HUES64 (cell line): Measurements from ENCODE around the gene BLOC1S5.
"Not testable (repeated sequence)": the region's sequence is repeated elsewhere in the genome, so short reads cannot be mapped to it uniquely, and the experiment has no call there.

Source experiments
- H3K27ac ChIP-seq: 2 replicates; pipeline ENCODE4 v1.7.0; 2013; ENCODE audit warnings: low read depth, low read length, inconsistent platforms
- H3K27me3 ChIP-seq: 2 replicates; pipeline ENCODE4 v1.6.1; 2013; ENCODE audit warnings: mild to moderate bottlenecking, low read length; ENCODE audit not compliant: insufficient read depth
- H3K36me3 ChIP-seq: 2 replicates; pipeline ENCODE4 v1.6.1; 2013; ENCODE audit warnings: mild to moderate bottlenecking, low read length; ENCODE audit not compliant: insufficient read depth
- H3K4me1 ChIP-seq: 2 replicates; pipeline ENCODE4 v1.6.1; 2013; ENCODE audit warnings: mild to moderate bottlenecking, low read length, moderate library complexity; ENCODE audit not compliant: insufficient read depth
- H3K4me3 ChIP-seq: 2 replicates; pipeline ENCODE4 v1.5.1; 2013; ENCODE audit warnings: mild to moderate bottlenecking, low read length, moderate library complexity
- H3K9ac ChIP-seq: 2 replicates; pipeline ENCODE4 v1.6.1; 2013; ENCODE audit warnings: mild to moderate bottlenecking, low read depth, low read length
- H3K9me3 ChIP-seq: 2 replicates; pipeline ENCODE4 v1.6.1; 2013; ENCODE audit warnings: low read depth, low read length; ENCODE audit not compliant: insufficient read depth
- WGBS: fragments of 150-250, 120-280 bp; methylation state at CpG from one replicate; pipeline ENCODE4 v1.1.7; 2013; ENCODE audit warnings: missing lambda C conversion rate; 5-methylcytosine and 5-hydroxymethylcytosine counted together

Gene BLOC1S5

GRCh38 chr6:8064638-8065518, 689 bp upstream of the BLOC1S5 start:
- no peaks in the 10 kb centered on the region for H3K9me3 ChIP-seq
- H3K4me1 ChIP-seq = peaks cover 10% of the 10 kb centered on the region
- WGBS = 77% methylated on average over 6 of the region's 7 CpGs
- H3K27me3 ChIP-seq = no peaks in the 10 kb centered on the region
- peak overlapping the region; percentile 86 for H3K4me3 ChIP-seq
- H3K9ac ChIP-seq = 0 out of 2 replicates have a peak overlapping the region, but pooled peaks have one; percentile 4
- peaks cover 24% of the 10 kb centered on the region for H3K36me3 ChIP-seq
- peak overlapping the region; percentile 52 for H3K27ac ChIP-seq

GRCh38 chr6:8061736-8062135, 2.5 kb downstream of the BLOC1S5 start:
- Histone ChIP-seq H3K36me3 (peaks cover 32% of the 10 kb centered on the region), H3K9ac (no peak overlapping the region), H3K4me1 (peaks cover 10% of the 10 kb centered on the region), H3K27ac (no peak overlapping the region), H3K4me3 (no peak overlapping the region), H3K9me3 (no peaks in the 10 kb centered on the region), H3K27me3 (no peaks in the 10 kb centered on the region)
- WGBS = 95% methylated on average over 4 of the region's 4 CpGs

GRCh38 chr6:8060346-8060745, 3.8 kb downstream of the BLOC1S5 start:
- Histone ChIP-seq H3K9me3 (no peaks in the 10 kb centered on the region), H3K36me3 (peaks cover 33% of the 10 kb centered on the region), H3K4me1 (peaks cover 9% of the 10 kb centered on the region), H3K27ac (no peak overlapping the region), H3K27me3 (no peaks in the 10 kb centered on the region), H3K4me3 (no peak overlapping the region), H3K9ac (no peak overlapping the region)
- 92% methylated on average over 3 of the region's 3 CpGs for WGBS

- H3K9me3 ChIP-seq = no peaks in the 10 kb centered on the region
- H3K27ac ChIP-seq = no peak overlapping the region
- H3K36me3 ChIP-seq = peaks cover 37% of the 10 kb centered on the region
- H3K4me1 ChIP-seq = no peaks in the 10 kb centered on the region
- no peak overlapping the region for H3K4me3 ChIP-seq
- no peak overlapping the region for H3K9ac ChIP-seq
- H3K27me3 ChIP-seq = no peaks in the 10 kb centered on the region
These were observed 5.1 kb downstream of the BLOC1S5 start for GRCh38 chr6:8059129-8059528.

- Histone ChIP-seq H3K4me3 (no peak overlapping the region), H3K9me3 (no peaks in the 10 kb centered on the region), H3K27ac (no peak overlapping the region), H3K27me3 (no peaks in the 10 kb centered on the region), H3K4me1 (no peaks in the 10 kb centered on the region), H3K9ac (no peak overlapping the region), H3K36me3 (peaks cover 43% of the 10 kb centered on the region)
- 85% methylated on average over 2 of the region's 3 CpGs for WGBS
These were observed 6.4 kb downstream of the BLOC1S5 start for GRCh38 chr6:8057793-8058192.

- no peak overlapping the region for H3K4me3 ChIP-seq
- no peaks in the 10 kb centered on the region for H3K9me3 ChIP-seq
- no peaks in the 10 kb centered on the region for H3K4me1 ChIP-seq
- H3K36me3 ChIP-seq = peaks cover 42% of the 10 kb centered on the region
- H3K27me3 ChIP-seq = no peaks in the 10 kb centered on the region
- H3K9ac ChIP-seq = no peak overlapping the region
- WGBS = no CpG with 5 or more reads among the region's 4 CpGs
- no peak overlapping the region for H3K27ac ChIP-seq
These were observed 6.9 kb downstream of the BLOC1S5 start for GRCh38 chr6:8057263-8057662.

- H3K4me1 ChIP-seq = no peaks in the 10 kb centered on the region
- peaks cover 18% of the 10 kb centered on the region for H3K36me3 ChIP-seq
- no peak overlapping the region for H3K9ac ChIP-seq
- H3K27ac ChIP-seq = no peak overlapping the region
- no peaks in the 10 kb centered on the region for H3K9me3 ChIP-seq
- H3K27me3 ChIP-seq = no peaks in the 10 kb centered on the region
- WGBS = 98% methylated on average over 2 of the region's 2 CpGs
- H3K4me3 ChIP-seq = no peak overlapping the region
These were observed 9.9 kb downstream of the BLOC1S5 start for GRCh38 chr6:8054276-8054675.

DNA sequence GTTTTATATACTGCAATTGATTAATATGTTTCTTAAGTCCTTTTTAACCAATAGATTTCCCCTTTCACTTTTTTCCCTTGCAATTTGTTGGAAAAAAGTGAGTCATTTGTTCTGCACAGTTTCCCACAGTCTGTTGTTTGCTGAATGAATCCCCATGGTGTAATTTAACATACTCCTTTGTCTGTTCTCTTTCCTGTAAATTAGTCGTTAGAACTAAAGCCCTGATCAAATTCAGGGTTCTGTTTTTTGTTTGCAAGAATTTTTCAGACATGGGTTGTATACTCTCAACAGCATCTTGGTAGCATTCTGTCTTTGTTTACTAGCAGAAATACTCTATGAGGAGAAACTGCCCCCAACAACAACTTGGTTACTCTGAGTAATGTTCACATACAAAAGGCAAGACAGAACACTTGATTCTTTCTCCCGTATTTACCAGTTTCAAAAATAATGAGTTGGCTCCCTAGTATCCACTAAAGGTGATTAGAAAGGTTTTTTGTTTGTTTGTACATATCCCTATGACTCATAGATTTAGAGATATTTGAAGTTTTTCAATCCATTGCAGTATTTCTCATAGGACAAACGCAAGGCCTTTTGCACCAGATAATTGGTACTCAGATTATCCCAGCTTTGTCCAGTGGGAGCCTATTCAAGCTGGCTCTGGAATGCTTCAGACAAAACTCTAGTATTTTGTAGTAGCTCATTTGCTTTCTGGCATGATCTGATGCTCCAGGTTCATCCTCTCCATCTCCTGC, 16.5 kb downstream of the BLOC1S5 start:
- Histone ChIP-seq H3K27me3 (no peaks in the 10 kb centered on the region), H3K4me3 (no peak overlapping the region), H3K9ac (no peak overlapping the region), H3K36me3 (peaks cover 5% of the 10 kb centered on the region; the same call in 1 of the 2 replicates), H3K9me3 (peaks cover 3% of the 10 kb centered on the region; the same call in 1 of the 2 replicates), H3K4me1 (peaks cover 11% of the 10 kb centered on the region; the same call in 1 of the 2 replicates), H3K27ac (peak overlapping the region; percentile 13; the same call in 1 of the 2 replicates)
- WGBS = 100% methylated on average over 2 of the region's 3 CpGs

DNA sequence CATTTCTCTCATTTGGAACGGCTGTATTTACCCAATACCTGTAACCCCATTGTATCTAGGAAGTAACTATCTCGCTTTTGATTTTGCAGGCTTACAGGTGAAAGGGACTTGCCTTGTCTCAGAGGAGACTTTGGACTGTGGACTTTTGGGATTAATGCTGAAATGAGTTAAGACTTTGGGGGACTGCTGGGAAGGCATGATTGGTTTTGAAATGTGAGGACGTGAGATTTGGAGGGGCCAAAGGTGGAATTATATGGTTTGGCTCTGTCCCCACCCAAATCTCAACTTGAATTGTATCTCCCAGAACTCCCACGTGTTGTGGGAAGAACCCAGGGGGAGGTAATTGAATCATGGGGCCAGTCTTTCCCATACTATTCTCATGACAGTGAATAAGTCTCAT, 18.4 kb downstream of the BLOC1S5 start:
- H3K27ac ChIP-seq, H3K9ac ChIP-seq, H3K9me3 ChIP-seq, H3K27me3 ChIP-seq, H3K36me3 ChIP-seq, H3K4me3 ChIP-seq: not testable (repeated sequence)
- peaks cover 15% of the 10 kb centered on the region for H3K4me1 ChIP-seq
- WGBS = 98% methylated on average over 3 of the region's 4 CpGs

GRCh38 chr6:8043221-8043620, 21.0 kb downstream of the BLOC1S5 start:
- 96% methylated on average over 1 of the region's 3 CpGs for WGBS
- H3K9ac ChIP-seq = no peak overlapping the region

DNA sequence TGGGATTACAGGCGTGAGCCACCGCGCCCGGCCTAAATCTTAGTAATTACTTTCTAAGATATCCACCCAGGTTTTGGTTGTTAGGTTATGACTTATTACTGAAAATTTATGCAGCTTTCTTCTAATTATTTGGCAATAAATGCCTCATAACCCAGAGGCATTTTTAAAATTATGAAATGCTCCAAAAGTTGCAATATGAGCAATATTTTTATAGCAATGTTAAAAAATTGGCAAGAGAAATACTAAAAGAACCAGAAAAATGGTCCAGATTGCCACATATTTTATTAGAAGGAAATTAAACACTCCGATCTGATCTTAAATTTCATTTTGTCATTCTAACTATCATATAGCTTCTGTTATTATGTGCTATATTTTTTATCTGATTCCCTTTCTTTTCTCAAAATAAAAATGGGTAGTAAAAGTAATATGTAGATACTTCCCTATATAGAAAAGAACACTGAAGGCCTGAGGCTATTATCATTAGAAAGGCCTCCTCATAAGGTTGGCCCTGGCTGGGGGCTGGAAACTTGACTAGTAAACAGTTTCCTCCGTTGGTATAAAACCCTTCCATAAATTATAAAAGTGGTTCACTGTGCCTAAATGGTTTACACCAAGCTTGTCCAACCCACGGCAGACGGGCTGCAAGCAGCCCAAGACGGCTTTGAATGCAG, 22.1 kb downstream of the BLOC1S5 start:
- Histone ChIP-seq H3K4me1 (peaks cover 4% of the 10 kb centered on the region; the same call in 1 of the 2 replicates), H3K27me3 (no peaks in the 10 kb centered on the region), H3K9me3 (peaks cover 3% of the 10 kb centered on the region; the same call in 1 of the 2 replicates), H3K27ac (no peak overlapping the region), H3K9ac (no peak overlapping the region), H3K4me3 (no peak overlapping the region), H3K36me3 (peaks cover 23% of the 10 kb centered on the region)
- WGBS = 93% methylated on average over 4 of the region's 9 CpGs

More at GRCh38 chr6:8043221-8043620, 21.0 kb downstream of the BLOC1S5 start:
- no peak overlapping the region for H3K27ac ChIP-seq
- H3K27me3 ChIP-seq = no peaks in the 10 kb centered on the region
- H3K36me3 ChIP-seq = peaks cover 23% of the 10 kb centered on the region
- no peak overlapping the region for H3K4me3 ChIP-seq
- peaks cover 14% of the 10 kb centered on the region for H3K4me1 ChIP-seq
- H3K9me3 ChIP-seq = peaks cover 3% of the 10 kb centered on the region; the same call in 1 of the 2 replicates
